ENCODE results near the gene PTPN22.

PTPN22 gene

GRCh38 chr1:113916974-113917373 lies 45.5 kb upstream of the PTPN22 start:
- no peaks in the 10 kb centered on the region for H3K9me3 ChIP-seq (ENCODE audit: control insufficient read depth, insufficient read depth, low read depth, low read length)
- peaks cover 0 to 20% of the 10 kb centered on the region in 2 experiments; a peak in 1 of 3 replicates for H3K36me3 ChIP-seq (ENCODE audit: control insufficient read depth in 2 of 2, insufficient read depth in 1 of 2, low read length in 2 of 2)
- ChIA-PET CTCF (interaction anchor here (0.7 kb wide), 1 partner anchor 14 kb away, joined by 4 read pairs; no protein-coding TSS in a partner anchor), POLR2A (interaction anchor here (1.5 kb wide), 1 partner anchor 12 kb away, joined by 4 read pairs; the partner anchor contains the start of genes AP4B1 and DCLRE1B)
- H3K4me3 ChIP-seq (ENCODE audit: low read depth, low read length), result no peak overlapping the region
- no peak overlapping the region for H3K27ac ChIP-seq (ENCODE audit: extremely low read depth, low read depth, low read length)
- H3K4me1 ChIP-seq (ENCODE audit: control insufficient read depth, insufficient read depth, low read length), result no peaks in the 10 kb centered on the region; the same call in 1 of the 2 replicates
- TF ChIP-seq ZNF121 (tag by site-specific recombination; IDR thresholded peaks at IDR 0.05) (peak; percentile 85), ZNF843 (tag by site-specific recombination; IDR thresholded peaks at IDR 0.05) (no peak)

GRCh38 chr1:113913887-113914664 lies 42.6 kb upstream of the PTPN22 start:
- CTCF ChIA-PET, result no interaction called here
- POLR2A ChIA-PET, result interaction anchor here (1.7 kb wide), 1 partner anchor 15 kb away, joined by 4 read pairs; the partner anchor contains the start of gene HIPK1

GRCh38 chr1:113913312-113913668 lies 41.8 kb upstream of the PTPN22 start:
- Histone ChIP-seq H3K9me3 (ENCODE audit: control insufficient read depth, insufficient read depth, low read depth, low read length) (no peaks in the 10 kb centered on the region), H3K27ac (ENCODE audit: extremely low read depth, low read depth, low read length) (no peak overlapping the region), H3K36me3 (ENCODE audit: control insufficient read depth in 2 of 2, insufficient read depth in 1 of 2, low read length in 2 of 2) (peaks cover 21 to 57% of the 10 kb centered on the region in 2 experiments), H3K4me1 (ENCODE audit: control insufficient read depth, insufficient read depth, low read length) (no peaks in the 10 kb centered on the region; the same call in 1 of the 2 replicates), H3K4me3 (ENCODE audit: low read depth, low read length) (no peak overlapping the region)
- CTCF ChIA-PET, result interaction anchor here (1.1 kb wide), 1 partner anchor 34 kb away, joined by 3 read pairs; no protein-coding TSS in a partner anchor
- POLR2A ChIA-PET, result interaction anchor here (1.7 kb wide), 1 partner anchor 16 kb away, joined by 4 read pairs; the partner anchor contains the start of gene HIPK1
- TF ChIP-seq TSHZ1 (tag by site-specific recombination; IDR thresholded peaks at IDR 0.05; ENCODE audit: borderline replicate concordance) (no peak), ZNF510 (tag by site-specific recombination; IDR thresholded peaks at IDR 0.05; ENCODE audit: insufficient replicate concordance) (no peak), ZSCAN16 (tag by site-specific recombination; IDR thresholded peaks at IDR 0.05) (no peak), ZNF544 (tag by site-specific recombination; IDR thresholded peaks at IDR 0.05) (no peak), ZNF768 (tag by site-specific recombination; IDR thresholded peaks at IDR 0.05) (no peak), ZNF132 (tag by site-specific recombination; IDR thresholded peaks at IDR 0.05; ENCODE audit: borderline replicate concordance) (no peak), ZNF433 (tag by site-specific recombination; IDR thresholded peaks at IDR 0.05; ENCODE audit: low read depth) (no peak), ZNF514 (tag by site-specific recombination; IDR thresholded peaks at IDR 0.05) (no peak), ZNF292 (tag by site-specific recombination; IDR thresholded peaks at IDR 0.05; ENCODE audit: borderline replicate concordance, low read depth) (no peak), ZNF677 (tag by site-specific recombination; IDR thresholded peaks at IDR 0.05) (no peak), KLF16 (tag by site-specific recombination; IDR thresholded peaks at IDR 0.05) (no peak), ZBTB20 (tag by site-specific recombination; IDR thresholded peaks at IDR 0.05) (no peak), ZNF114 (tag by site-specific recombination; IDR thresholded peaks at IDR 0.05) (no peak), ZNF146 (tag by site-specific recombination; IDR thresholded peaks at IDR 0.05) (no peak), ZSCAN5A (tag by site-specific recombination; IDR thresholded peaks at IDR 0.05) (no peak), INSM2 (tag by site-specific recombination; IDR thresholded peaks at IDR 0.05) (no peak)

More at GRCh38 chr1:113913887-113914664, 42.6 kb upstream of the PTPN22 start:
- Histone ChIP-seq H3K4me1 (ENCODE audit: control insufficient read depth, insufficient read depth, low read length) (no peaks in the 10 kb centered on the region; the same call in 1 of the 2 replicates), H3K27ac (ENCODE audit: extremely low read depth, low read depth, low read length) (no peak overlapping the region), H3K4me3 (ENCODE audit: low read depth, low read length) (no peak overlapping the region), H3K9me3 (ENCODE audit: control insufficient read depth, insufficient read depth, low read depth, low read length) (no peaks in the 10 kb centered on the region), H3K36me3 (ENCODE audit: control insufficient read depth in 2 of 2, insufficient read depth in 1 of 2, low read length in 2 of 2) (peaks cover 16 to 49% of the 10 kb centered on the region in 2 experiments)
- TF ChIP-seq ZNF785 (tag by site-specific recombination; IDR thresholded peaks at IDR 0.05) (no peak), ZBTB8A (tag by site-specific recombination; IDR thresholded peaks at IDR 0.05) (no peak), ZNF10 (tag by site-specific recombination; IDR thresholded peaks at IDR 0.05) (no peak), ZNF362 (tag by site-specific recombination; IDR thresholded peaks at IDR 0.05) (0 out of 2 replicates have a peak, but pooled peaks have one; percentile 29), ZNF274 (IDR thresholded peaks at IDR 0.05; ENCODE audit: low read length) (no peak), ZNF274 (tag by site-specific recombination; IDR thresholded peaks at IDR 0.05; ENCODE audit: borderline replicate concordance) (no peak), RBAK (tag by site-specific recombination; IDR thresholded peaks at IDR 0.05) (no peak), ZNF223 (tag by site-specific recombination; IDR thresholded peaks at IDR 0.05) (no peak)
